HT1080 (cell line): ENCODE measurements around the gene CYP20A1. TPM values are rescaled to one million over a fixed set of nuclear protein-coding genes. Genes with fewer than 3 reads are reported as not detected.
A peak's percentile ranks its signal among the peaks of the same experiment; 100 is the strongest.
"Not testable (repeated sequence)": the region's sequence is repeated elsewhere in the genome, so short reads cannot be mapped to it uniquely, and the experiment has no call there.

Experiments
- DNase-seq: peaks from one replicate; pipeline ENCODE4 v3.0.0-alpha.2; 2015; ENCODE audit warnings: low read depth
- total RNA-seq: library from RNA; depleted of rRNA; stranded (reverse); fragments of >200 nt; shearing (Covaris generic); gene quantifications from 2 replicates; pipeline ENCODE4 v1.2.3, GENCODE V29; 2014

CYP20A1 gene
- total RNA-seq, 1 experiment from 2014 or later: 9.9 TPM

DNA sequence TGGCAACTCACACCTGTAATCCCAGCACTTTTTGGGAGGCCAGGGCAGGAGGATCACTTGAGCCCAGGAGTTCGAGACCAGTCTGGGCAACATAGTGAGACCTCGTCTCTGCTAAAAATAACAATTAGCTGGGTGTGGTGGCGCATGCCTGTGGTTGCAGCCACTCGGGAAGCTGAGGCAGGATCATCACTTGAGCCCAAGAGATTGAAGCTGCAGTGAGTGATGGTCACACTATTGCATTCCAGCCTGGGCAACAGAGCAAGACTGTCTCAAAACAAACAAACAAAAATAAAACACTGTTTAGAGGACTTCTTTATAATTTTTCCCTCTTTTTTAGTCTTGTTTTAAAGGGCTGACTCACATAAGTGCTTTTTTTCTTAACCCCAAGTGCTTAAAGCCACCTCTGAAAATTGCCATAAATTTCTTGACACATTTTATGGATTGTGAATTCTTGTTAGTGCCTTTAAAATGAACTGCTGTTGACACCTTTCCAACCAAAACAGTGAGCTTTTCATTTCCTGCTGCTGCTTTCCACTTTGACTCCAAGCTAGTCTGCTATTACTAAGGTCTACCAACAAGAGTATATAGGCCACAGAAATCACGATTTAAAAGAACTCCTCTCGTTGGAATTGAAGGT lies 41.7 kb downstream of the CYP20A1 start:
- DNase-seq: peak; percentile 17

DNA sequence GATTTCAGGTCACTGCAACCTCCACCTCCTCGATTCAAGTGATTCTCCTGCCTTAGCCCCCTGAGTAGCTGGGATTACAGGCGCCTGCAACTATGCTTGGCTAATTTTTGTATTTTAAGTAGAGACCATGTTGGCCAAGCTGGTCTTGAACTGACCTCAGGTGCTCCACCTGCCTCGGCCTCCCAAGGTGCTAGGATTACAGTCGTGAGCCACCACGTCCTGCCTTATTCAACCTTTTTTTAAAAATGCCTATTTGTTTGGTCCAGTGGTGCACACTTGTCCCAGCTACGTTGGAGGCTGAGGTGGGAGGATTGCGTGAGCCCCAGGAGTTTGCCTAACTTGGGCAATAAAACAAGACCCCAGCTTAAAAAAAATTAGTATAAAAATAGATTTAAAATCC lies 43.3 kb downstream of the CYP20A1 start:
- no peak for DNase-seq

DNA sequence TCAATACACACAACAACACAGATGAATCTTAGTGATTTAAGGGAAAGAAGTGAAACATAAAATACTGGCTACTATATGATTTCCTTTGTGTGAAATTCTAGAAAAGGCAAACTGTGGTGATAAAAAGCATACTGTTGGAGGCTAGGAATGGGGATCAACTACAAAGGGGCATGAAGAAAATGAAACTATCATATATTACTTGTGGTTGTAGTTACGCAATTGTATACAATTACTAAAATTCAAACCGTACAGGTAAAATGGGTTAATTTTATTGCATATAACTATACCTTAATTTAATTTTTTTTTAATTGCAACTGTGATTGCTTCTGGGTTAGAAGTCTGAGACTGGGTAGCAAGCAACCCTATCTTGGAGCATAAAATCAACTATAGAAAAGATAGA lies 47.7 kb downstream of the CYP20A1 start:
- DNase-seq: no peak

DNA sequence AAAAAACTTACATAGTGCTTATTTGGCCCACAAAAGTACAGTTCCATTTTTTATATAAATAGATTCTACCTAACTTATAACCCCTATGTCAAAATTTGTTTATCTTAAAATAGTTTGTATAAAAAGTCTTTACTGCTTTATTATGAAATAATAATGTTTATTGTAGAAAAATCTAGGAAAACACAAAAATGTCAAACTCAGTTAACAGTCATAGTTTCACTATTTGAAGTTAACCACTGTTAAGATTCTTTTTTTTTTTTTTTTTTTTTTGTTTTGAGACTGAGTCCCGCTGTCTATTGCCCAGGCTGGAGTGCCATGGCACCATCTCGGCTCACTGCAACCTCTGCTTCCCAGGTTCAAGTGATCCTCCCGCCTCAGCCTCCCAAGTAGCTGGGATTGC lies 62.8 kb downstream of the CYP20A1 start:
- no peak for DNase-seq

- not testable (repeated sequence) for DNase-seq
These were observed 63.8 kb downstream of the CYP20A1 start for GRCh38 chr2:203302586-203302985.

GRCh38 chr2:203310688-203311436 lies 72.0 kb downstream of the CYP20A1 start:
- DNase-seq: no peak

DNA sequence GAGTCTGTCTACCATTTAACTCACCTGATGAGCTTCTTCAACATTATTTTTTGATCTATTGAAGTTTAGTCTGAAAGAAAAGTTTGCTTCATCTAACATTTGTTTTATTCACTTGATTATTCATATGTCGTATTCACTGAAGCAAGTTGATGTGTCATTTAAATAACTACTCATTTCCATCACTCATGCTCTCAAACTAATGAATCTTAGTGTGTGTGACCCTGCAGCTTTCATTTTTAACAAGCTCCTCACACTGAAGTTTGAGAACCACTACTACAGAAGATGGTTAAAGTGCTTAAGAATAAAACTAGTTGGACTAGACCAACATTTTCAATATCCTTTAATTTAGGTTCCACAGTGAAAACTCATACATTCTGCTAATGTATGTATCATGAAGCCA lies 87.5 kb downstream of the CYP20A1 start:
- no peak for DNase-seq

GRCh38 chr2:203327582-203327900 lies 88.7 kb downstream of the CYP20A1 start:
- DNase-seq: no peak

DNA sequence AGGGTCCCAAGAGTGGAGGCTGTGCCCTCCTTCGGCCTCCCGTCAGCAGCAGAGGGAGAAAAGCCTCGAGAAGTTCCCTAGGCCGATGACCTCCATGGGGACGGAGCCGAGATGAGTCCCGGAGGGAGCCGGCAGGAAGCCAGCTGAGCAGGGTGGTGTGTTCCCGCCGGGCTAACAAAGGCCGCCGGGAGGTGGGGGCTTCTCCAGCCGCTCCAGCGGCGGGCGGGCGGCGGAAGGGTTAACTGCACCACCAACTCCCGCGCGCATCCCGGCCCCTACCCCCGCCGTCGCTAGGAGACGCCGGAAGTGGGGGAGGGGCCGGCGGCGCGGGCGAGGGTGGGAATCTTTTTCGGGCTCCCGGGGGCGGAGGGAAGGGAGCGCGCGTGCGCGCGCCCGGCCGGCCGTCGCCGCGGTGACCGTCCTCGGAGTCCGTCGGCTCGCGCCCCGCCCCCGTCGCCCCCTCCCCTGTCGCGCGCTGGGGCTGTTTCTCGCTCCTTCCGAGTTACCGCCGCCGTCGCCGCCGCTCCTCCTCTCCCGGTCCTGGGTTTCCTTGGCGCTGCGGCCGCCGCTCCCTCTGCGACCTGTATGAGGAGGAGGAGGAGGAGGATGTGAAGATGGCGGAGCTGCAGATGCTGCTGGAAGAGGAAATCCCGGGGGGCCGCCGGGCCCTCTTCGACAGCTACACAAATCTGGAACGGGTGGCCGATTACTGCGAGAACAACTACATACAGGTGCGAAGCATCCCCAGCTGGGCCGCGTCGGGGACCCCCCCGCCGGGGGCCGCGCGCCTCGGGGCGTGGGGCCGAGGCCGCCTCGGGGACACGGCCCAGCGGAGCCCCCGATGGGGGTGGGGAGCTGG lies 89.3 kb downstream of the CYP20A1 start, which contains the start of gene ABI2:
Gene ABI2 (plus strand): TSS at position 494 of the 859 bp plus-strand sequence. CDS start 121 bp downstream, at position 615.
- peak; percentile 86 for DNase-seq

- peak; percentile 35 for DNase-seq
These were observed 90.1 kb downstream of the CYP20A1 start for GRCh38 chr2:203328760-203329540.

DNA sequence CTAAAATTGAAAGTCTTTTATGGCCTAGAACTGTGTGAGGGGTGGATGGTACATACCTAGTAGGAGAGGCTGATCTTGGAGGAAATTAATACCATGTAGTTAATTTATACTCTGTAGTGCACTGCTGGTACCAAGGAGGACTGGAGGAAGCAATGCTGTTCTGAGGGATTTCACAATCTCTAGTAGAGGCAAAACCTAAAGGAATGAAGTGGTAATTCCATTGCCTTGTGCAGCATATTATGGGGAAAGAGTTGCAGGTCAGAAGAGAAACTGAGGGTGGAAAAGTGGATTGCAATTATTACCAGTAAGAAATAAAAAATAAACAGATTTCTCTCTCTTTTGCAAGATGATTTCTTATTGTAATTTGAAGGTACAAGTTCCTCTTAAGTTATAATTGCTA lies 91.6 kb downstream of the CYP20A1 start:
- no peak for DNase-seq

GRCh38 chr2:203338322-203338721 lies 99.5 kb downstream of the CYP20A1 start:
- no peak for DNase-seq

DNA sequence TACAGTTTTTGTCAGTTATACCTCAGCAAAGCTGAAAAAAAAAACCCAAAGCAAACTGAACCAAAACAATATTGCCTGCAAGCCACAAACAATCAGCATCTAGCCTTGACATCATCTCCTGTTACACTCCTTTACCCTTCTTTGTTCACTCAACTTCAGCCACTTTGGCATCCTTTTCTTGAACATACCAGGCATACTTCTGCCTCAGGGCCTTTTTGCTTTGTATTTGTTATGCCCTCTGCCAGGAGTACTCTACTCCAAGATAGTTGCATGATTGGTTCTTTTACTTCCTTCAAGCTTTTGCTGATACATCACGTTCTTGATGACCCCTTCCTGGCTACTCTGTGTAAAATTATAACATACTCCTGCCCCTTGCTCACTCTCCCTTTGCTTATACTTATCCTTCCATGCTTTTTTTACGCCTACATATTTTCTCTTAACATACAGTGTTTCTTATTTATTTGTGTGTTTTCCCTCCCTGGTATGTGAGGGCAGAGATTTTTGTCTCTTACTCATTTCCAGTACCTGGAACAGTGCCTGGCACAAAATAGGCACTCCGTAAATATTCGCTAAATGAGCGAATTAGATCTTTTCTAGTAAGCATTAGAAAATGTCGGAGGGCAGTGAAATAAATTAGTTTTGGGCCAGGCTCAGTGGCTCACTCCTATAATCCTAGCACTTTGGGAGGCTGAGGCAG lies 102.1 kb downstream of the CYP20A1 start:
- DNase-seq: peak; percentile 20

GRCh38 chr2:203341741-203342310 lies 103.0 kb downstream of the CYP20A1 start:
- no peak for DNase-seq

GRCh38 chr2:203342374-203342773 lies 103.6 kb downstream of the CYP20A1 start:
- DNase-seq: not testable (repeated sequence)

GRCh38 chr2:203344667-203345066 lies 105.8 kb downstream of the CYP20A1 start:
- no peak for DNase-seq

DNA sequence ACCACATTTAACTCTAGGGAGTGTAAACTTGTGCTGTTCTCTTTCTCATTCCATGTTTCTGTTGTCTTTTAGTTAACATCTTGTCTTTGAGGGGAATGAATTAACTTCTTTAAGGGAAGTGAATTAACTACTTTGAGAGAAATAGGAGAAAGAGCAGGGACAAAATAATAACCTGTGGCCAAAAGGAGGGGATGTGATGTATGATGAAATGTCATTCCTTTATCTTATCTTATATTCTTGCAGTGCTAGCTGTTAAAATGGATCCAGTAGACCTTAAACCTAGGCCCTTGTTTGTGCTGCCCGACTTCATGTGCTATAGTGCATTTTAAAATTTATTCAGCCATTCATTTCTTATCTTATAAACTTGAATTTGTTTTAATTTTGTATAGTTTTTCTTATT lies 107.8 kb downstream of the CYP20A1 start:
- no peak for DNase-seq

DNA sequence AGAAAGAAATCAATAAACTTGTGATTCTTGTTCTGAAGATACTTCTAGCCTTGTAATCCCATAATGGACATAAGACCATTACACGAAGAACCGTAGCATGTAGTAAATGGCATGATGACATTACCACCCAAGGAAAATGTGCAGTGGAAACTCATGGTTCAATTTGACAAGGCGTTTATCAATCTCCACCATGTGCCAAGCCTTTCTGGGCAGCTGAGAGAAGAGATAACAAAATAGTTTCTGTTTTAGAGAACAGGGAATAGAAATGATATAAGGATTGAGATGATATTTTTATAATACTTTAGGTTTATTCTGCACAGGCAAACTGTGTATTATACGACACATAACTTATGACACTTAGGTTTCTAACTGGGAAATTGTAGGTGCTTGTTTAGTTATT lies 108.6 kb downstream of the CYP20A1 start:
- no peak for DNase-seq

- DNase-seq: no peak
These were observed 113.9 kb downstream of the CYP20A1 start for GRCh38 chr2:203352604-203353255.

DNA sequence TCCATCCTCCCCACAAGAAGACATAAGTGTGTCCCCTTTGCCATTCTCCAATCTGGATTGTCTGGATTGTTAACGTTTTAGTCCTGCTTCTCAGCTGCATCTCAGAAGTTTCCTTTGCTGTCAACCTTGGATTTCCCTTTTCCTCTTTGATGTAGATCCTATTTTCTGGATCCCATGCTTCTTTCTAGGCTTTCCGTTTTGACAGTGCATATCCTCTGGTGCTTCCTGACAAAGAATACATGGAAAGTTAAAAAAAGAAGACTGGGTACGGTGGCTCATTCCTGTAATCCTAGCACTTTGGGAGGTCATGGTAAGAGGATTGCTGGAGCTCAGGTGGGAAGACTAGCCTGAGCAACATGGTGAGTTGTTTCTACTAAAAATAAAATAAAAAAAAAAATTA lies 116.1 kb downstream of the CYP20A1 start:
- no peak for DNase-seq
